Endometrium (tissue), 2 donors: ENCODE measurements around the gene ZFP1.
"Not testable (repeated sequence)": the region's sequence is repeated elsewhere in the genome, so short reads cannot be mapped to it uniquely, and the experiment has no call there.

Experiments used
- FAIRE-seq: peaks from 2 replicates; lab custom pipeline; 2012; peaks lifted over from hg19 to GRCh38; lab: Jason Lieb, UNC
- donor health status: control.
- donor health status: control.

The ZFP1 gene

GRCh38 chr16:75204905-75205304 lies 56.6 kb downstream of the ZFP1 start:
- not testable (repeated sequence) for FAIRE-seq

DNA sequence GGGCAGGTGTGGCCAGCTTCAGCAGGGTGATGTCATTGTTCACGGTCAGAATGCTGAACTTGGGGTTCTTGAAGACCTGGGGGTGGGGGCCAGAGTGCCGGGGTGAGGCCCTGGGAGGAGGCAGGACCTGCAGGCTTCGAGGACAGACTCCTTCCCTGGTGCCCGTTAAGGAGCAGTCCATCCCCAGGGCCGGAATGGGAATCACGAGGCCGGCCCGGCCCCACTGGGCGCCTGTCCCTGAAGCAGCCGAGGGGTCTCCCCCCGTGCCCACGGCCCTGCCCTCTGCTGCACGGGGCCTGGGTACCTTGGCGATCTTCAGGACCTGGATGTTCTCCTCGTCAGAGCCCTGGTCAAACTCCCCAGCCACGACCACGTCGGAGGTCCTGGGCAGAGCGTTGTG lies 57.1 kb downstream of the ZFP1 start:
- FAIRE-seq: not testable (repeated sequence)

GRCh38 chr16:75205961-75206748 lies 57.8 kb downstream of the ZFP1 start:
- not testable (repeated sequence) for FAIRE-seq

DNA sequence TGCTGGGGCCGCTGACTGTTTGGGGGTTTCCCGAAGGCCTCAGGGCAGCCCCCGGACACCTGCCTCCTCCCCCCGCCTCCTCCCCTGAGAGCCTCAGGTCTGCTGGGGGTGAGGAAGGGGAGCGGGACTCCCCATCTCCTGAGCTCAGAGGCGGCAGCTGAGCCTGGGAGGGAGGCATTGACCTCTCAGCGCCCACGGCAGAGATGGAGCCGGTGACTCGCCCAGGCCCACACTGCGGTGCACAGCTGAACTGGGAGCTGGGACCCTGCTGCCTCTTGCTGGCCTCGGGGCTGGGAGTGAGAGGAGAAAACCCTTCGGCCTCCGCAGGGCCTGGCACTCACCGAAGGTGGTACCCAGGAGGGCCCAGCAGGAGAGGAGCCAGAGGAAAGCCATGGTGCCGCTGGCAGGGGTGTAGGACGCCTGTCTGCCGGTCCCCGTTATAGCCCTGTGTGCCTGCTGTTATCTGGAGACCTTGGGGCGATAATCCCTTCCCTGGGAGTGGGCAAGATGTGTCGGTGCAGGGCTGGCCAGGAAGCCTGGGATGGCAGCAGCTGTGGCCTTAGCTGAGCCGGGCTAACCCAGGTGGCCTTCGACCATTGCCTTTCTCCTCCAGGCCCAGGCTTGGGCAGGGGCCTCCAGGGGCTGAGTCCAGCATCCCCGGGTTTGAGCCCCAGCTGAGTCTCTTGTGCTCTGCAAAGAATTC lies 58.6 kb downstream of the ZFP1 start, which contains the start of gene CTRB2:
TSS of gene CTRB2 (minus strand) at position 413 of the 703 bp plus-strand sequence. CDS start at position 393, 20 bp downstream.
- no peak for FAIRE-seq

DNA sequence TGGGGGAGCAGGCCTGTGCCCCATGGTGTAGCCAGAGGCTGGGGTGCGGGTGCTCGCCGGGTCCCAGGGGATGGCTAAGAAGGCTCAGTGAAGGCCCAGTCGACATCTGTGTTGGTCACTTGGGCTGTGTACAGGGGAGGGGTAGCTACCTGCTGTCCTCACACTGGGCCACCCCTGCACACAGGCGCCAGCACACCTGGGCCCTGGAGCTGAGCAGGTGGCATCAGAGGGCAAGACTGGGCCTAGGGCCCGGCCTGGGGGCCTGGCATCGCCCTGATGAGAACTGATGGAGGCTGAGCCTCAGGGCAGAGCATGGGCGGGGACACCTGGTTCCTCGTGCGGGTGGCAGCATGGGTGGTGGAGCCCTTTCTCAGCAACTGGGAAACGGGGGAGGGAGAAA lies 59.5 kb downstream of the ZFP1 start:
- no peak for FAIRE-seq

DNA sequence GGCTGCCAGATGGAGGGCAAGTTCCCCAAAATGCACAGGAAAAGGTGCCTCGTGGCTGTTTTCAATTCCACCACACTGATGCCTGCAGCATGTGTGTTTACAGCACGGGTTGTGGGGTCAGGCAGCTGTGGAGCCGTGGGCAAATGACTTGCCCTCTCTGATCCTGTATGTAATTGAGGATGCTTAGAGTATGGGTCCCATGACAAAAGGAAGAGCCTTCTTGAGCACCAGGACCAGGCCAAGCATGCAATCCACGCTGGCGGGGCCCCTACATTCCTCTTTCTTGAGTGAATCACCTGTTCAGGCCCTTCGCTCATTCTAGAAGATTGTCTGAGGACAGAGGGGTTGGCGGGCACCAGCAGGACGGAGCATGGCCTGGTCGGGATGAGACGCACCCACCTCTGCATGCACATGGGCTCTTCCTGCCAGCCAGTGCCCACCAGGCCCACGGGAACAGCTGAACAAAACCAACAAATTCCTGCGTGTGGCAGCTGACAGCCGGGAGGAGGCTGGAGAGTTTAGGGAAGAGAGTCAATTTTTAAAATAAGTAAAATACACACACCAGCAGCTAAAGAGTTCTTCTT lies 60.0 kb downstream of the ZFP1 start:
- FAIRE-seq: no peak

DNA sequence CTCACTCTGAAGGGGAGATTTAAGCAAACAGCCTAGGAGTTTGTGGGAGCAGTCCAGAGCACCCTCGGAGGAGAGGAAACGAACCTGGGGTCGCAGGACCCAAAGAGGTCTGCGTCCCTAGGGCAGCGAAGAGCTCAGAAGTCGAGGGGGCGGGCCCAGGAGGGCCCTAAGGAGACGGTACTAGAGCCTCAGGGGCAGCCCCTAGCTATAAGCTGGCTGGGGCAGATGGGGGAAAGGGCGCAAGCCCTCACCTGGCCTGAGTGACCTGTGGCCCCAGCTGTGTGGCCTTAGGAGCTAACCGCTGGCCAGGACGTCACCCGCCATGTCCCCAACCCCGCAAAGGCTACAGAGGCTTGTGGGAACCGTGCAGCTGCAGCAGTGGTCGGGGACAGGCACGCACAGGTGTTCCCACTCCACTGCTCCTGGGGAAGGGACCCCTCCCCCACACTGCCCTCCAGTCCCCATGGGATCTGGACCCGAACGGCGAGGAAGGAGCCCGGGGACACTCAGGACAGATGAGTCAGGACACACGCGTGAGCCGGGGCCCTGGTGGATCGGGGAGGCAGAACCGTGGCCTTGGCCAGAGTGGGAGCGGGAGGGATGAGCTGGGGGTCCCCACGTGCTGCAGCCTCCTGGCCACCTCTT lies 60.7 kb downstream of the ZFP1 start:
- FAIRE-seq: no peak

DNA sequence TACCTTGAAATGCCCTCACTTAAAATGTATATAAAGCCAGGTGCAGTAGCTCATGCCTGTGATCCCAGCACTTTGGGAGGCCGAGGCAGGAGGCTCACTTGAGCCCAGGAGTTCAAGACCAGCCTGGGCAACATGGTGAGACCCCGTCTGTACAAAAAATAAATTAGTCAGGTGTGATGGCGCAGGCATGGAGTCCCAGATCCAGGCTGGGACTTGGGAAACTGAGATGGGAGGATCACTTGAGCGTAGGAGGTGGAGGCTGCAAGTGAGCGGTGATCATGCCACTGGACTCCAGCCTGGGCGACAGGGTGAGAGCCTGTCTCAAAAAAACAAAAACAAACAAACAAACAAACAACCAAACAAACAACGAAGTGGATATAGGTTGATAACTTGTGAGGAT lies 61.2 kb downstream of the ZFP1 start:
- not testable (repeated sequence) for FAIRE-seq

- no peak for FAIRE-seq
These were observed 61.6 kb downstream of the ZFP1 start for GRCh38 chr16:75209944-75210343.

DNA sequence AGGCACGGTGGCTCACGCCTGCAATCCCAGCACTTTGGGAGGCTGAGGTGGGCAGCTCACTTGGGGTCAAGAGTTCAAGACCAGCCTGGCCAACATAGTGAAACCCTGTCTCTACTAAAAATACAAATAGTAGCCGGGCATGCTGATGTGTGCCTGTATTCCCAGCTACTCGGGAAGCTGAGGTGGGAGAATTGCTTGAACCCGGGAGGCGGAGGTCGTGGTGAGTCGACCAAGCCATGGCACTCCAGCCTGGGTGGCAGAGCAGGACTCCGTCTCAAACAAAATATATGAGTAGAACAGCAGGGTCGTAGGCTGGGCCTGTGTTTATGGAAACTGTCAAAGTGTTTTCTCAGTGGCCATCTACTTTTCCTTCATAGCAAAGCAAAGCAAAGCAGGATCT lies 63.0 kb downstream of the ZFP1 start:
- not testable (repeated sequence) for FAIRE-seq

- FAIRE-seq: no peak
These were observed 67.8 kb downstream of the ZFP1 start for GRCh38 chr16:75216127-75216526.

DNA sequence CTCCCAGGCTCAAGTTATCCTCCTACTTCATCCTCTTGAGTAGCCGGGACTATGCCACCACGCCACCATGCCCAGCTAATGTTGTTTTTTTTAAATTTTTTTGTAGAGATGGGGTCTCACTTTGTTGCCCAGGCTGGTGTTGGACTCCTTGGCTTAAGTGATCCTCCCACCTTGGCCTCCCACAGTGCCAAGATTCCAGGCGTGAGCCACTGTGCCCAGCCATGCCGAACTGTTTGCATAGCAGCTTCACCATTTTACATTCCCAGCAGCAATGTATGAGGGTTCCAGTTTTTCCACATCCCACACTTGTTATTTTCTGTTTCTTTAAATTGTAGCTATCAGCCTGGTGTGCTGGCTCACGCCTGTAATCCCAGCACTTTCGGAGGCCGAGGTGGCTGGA lies 68.3 kb downstream of the ZFP1 start:
- FAIRE-seq: no peak

DNA sequence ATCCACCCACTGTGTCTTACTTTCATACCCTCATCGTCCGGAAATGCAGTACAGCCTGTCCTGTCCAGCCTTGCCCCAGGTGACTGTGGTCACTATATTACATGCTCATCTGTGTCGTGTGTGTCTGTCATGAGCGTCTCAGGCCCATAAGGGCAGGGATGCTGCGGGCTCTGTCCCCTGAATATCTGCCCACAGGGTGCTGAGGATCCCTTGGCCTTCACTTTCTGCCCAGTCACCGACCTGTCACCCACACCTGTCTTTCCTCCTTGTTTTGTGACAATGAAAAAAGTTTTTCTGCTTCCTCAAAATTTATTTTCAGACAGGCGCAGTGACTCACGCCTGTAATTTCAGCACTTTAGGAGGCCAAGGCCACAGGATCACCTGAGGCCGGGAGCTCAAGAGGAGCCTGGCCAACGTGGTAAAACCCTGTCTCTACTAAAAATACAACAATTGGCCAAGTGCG lies 69.1 kb downstream of the ZFP1 start:
- no peak for FAIRE-seq

- no peak for FAIRE-seq
These were observed 70.1 kb downstream of the ZFP1 start, which contains the start of gene CTRB1 for GRCh38 chr16:75218256-75219076. TSS of gene CTRB1 (plus strand) at chr16:75218988. CDS start at chr16:75219008, 20 bp downstream.

- no peak for FAIRE-seq
These were observed 70.8 kb downstream of the ZFP1 start for GRCh38 chr16:75219088-75219487.

- no peak for FAIRE-seq
These were observed 71.5 kb downstream of the ZFP1 start for GRCh38 chr16:75219838-75220237.
